Superior temporal gyrus (tissue), 1 donor: ENCODE measurements around the gene KLHDC1.

Source experiments
- DNase-seq: peaks from one replicate; pipeline ENCODE4 v3.0.0-alpha.2; 2016; ENCODE audit errors: extremely low spot score

KLHDC1 gene

GRCh38 chr14:49786315-49786714 lies 93.4 kb downstream of the KLHDC1 start:
- no peak for DNase-seq

GRCh38 chr14:49792618-49793017 lies 99.7 kb downstream of the KLHDC1 start:
- DNase-seq: no peak

GRCh38 chr14:49796025-49796424 lies 103.1 kb downstream of the KLHDC1 start:
- DNase-seq: no peak
